G401 (cell line): ENCODE data around the gene MVK. TPM values are rescaled to one million over a fixed set of nuclear protein-coding genes. Genes with fewer than 3 reads are reported as not detected.

Source experiments
- DNase-seq: peaks from one replicate; pipeline ENCODE4 v3.0.0-alpha.2; 2015; ENCODE audit warnings: low spot score
- in situ Hi-C: cut with HindIII; loops from 2 replicates; pipeline ENCODE4 v1.10.0; 2016; ENCODE audit warnings: low sequenced_read_pairs, mixed read lengths
- total RNA-seq: library from RNA; depleted of rRNA; stranded (reverse); fragments of >200 nt; shearing (Covaris generic); gene quantifications from 2 replicates; pipeline ENCODE4 v1.2.3, GENCODE V29; 2014

MVK gene
- total RNA-seq, 1 experiment from 2014 or later = 37.4 TPM

- in situ Hi-C loops = no loop called here
- DNase-seq = no peak
Observed at GRCh38 chr12:109542876-109543275, 30.7 kb upstream of the MVK start.

GRCh38 chr12:109544955-109545531, 28.6 kb upstream of the MVK start:
- in situ Hi-C loops = no loop called here

GRCh38 chr12:109545826-109546225, 27.8 kb upstream of the MVK start:
- in situ Hi-C loops = no loop called here
- DNase-seq = no peak

More at GRCh38 chr12:109544955-109545531, 28.6 kb upstream of the MVK start:
- no peak for DNase-seq

GRCh38 chr12:109547286-109547685, 26.3 kb upstream of the MVK start:
- DNase-seq = no peak
- in situ Hi-C loops = no loop called here

GRCh38 chr12:109548258-109548657, 25.3 kb upstream of the MVK start:
- in situ Hi-C loops = no loop called here
- DNase-seq = no peak

GRCh38 chr12:109549613-109550270, 23.9 kb upstream of the MVK start:
- DNase-seq = peak; percentile 44
- in situ Hi-C loops = no loop called here

- no peak for DNase-seq
- in situ Hi-C loops = no loop called here
Observed at GRCh38 chr12:109550281-109550680, 23.3 kb upstream of the MVK start.

- in situ Hi-C loops = no loop called here
- DNase-seq = no peak
Observed at GRCh38 chr12:109551108-109551507, 22.5 kb upstream of the MVK start.

GRCh38 chr12:109552971-109553370, 20.6 kb upstream of the MVK start:
- in situ Hi-C loops = no loop called here
- no peak for DNase-seq

GRCh38 chr12:109553483-109553882, 20.1 kb upstream of the MVK start:
- DNase-seq = no peak
- in situ Hi-C loops = no loop called here

- no peak for DNase-seq
Observed at GRCh38 chr12:109553906-109554500, 19.6 kb upstream of the MVK start.

GRCh38 chr12:109554761-109555160, 18.8 kb upstream of the MVK start:
- in situ Hi-C loops = no loop called here
- DNase-seq = no peak

More at GRCh38 chr12:109553906-109554500, 19.6 kb upstream of the MVK start:
- in situ Hi-C loops = no loop called here

GRCh38 chr12:109555431-109556315, 17.9 kb upstream of the MVK start:
- peak; percentile 35 for DNase-seq
- in situ Hi-C loops = no loop called here

- in situ Hi-C loops = no loop called here
- no peak for DNase-seq
Observed at GRCh38 chr12:109557200-109557599, 16.4 kb upstream of the MVK start.

GRCh38 chr12:109557805-109558204, 15.8 kb upstream of the MVK start:
- no peak for DNase-seq
- in situ Hi-C loops = no loop called here

- in situ Hi-C loops = no loop called here
- no peak for DNase-seq
Observed at GRCh38 chr12:109558374-109559199, 15.0 kb upstream of the MVK start.

- in situ Hi-C loops = no loop called here
- no peak for DNase-seq
Observed at GRCh38 chr12:109559200-109559505, 14.4 kb upstream of the MVK start.

- DNase-seq = no peak
- in situ Hi-C loops = no loop called here
Observed at GRCh38 chr12:109559601-109560000, 14.0 kb upstream of the MVK start.
